Measurements from ENCODE around the gene DIP2C. TPM values are rescaled to one million over a fixed set of nuclear protein-coding genes. Genes with fewer than 3 reads are reported as not detected.

Gene DIP2C
- total RNA-seq, 1 donor from 2014 or later: 52.6 TPM

DNA sequence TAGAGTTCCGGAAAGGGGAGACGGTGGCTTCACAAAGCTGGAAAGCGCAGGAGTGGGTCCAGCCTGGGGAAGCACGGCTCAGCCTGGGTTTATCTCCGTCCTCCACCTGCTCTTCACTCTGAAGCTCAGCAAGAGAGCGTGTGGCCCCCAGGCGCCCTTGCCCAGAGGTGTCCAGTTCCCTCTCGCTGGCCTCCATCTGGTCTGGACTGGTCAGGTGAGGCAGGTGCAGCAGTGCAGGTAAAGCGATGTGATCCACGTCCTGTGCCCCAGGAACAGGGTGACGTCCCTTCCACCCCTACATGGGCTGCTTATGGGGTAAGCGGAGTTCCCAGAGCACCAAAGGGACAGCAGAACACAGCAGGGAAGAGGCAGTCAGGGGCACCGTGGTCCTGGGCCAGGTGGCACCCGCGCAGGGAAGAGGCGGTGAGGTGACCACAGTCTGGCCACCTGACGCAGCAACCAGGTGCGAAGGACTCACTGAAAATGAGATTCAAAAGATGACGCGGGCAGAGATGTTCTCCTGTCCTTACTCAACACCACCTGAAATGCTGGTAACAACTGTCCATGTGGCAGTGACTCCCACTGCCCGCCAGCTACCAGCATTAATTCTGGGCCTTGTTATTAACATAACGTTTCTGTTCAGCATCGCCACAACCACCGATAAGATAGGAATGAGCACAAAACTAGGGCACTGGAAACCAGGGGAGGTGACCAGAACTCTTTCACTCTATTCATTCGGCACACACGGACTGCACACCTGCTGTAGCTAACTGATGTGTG is 33.0 kb upstream of the DIP2C start:
- H3K27ac Mint-ChIP-seq (ENCODE audit: unreplicated experiment): no peak overlapping the region

GRCh38 chr10:718143-718700 is 28.8 kb upstream of the DIP2C start:
- H3K4me3 Mint-ChIP-seq (ENCODE audit: unreplicated experiment): no peak overlapping the region
- H3K9me3 Mint-ChIP-seq (ENCODE audit: unreplicated experiment): peaks cover 12% of the 10 kb centered on the region
- H3K27me3 Mint-ChIP-seq (ENCODE audit: unreplicated experiment): peaks cover 9% of the 10 kb centered on the region
- DNase-seq: no peak
- no peak for TF ChIP-seq CTCF (IDR thresholded peaks at IDR 0.05; ENCODE audit: partially characterized antibody, unreplicated experiment)
- H3K36me3 Mint-ChIP-seq (ENCODE audit: unreplicated experiment): peaks cover 24% of the 10 kb centered on the region
- no peak overlapping the region for H3K27ac Mint-ChIP-seq (ENCODE audit: unreplicated experiment)
- H3K4me1 Mint-ChIP-seq (ENCODE audit: low read depth, unreplicated experiment): no peaks in the 10 kb centered on the region

More for the DNA sequence above, 33.0 kb upstream of the DIP2C start:
- H3K27me3 Mint-ChIP-seq (ENCODE audit: unreplicated experiment): peaks cover 12% of the 10 kb centered on the region
- peaks cover 6% of the 10 kb centered on the region for H3K9me3 Mint-ChIP-seq (ENCODE audit: unreplicated experiment)
- H3K4me3 Mint-ChIP-seq (ENCODE audit: unreplicated experiment): no peak overlapping the region
- no peak for TF ChIP-seq CTCF (IDR thresholded peaks at IDR 0.05; ENCODE audit: partially characterized antibody, unreplicated experiment)
- no peak for DNase-seq
- H3K4me1 Mint-ChIP-seq (ENCODE audit: low read depth, unreplicated experiment): no peaks in the 10 kb centered on the region
- peaks cover 15% of the 10 kb centered on the region for H3K36me3 Mint-ChIP-seq (ENCODE audit: unreplicated experiment)

DNA sequence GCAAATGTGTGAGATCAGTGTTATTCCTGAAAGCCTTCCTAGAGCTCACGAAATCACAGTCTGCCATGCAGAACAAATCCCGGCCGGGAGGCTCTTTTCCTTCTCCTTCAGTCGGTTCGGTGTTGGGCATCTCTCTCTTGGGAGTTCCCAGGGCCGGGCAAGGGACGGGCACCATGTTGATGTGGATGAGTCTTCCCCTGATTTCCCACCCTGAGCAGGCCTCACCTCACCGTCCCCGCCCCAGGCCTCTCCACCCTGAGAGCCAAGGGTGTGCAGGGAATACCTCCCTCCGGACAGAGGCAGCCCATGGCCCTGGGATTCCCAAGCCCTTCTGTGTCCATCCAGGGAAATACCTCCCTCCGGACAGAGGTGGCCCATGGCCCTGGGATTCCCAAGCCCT is 28.0 kb upstream of the DIP2C start:
- Mint-ChIP-seq H3K4me3 (ENCODE audit: unreplicated experiment) (no peak overlapping the region), H3K4me1 (ENCODE audit: low read depth, unreplicated experiment) (no peaks in the 10 kb centered on the region), H3K36me3 (ENCODE audit: unreplicated experiment) (peaks cover 20% of the 10 kb centered on the region), H3K27me3 (ENCODE audit: unreplicated experiment) (peaks cover 6% of the 10 kb centered on the region), H3K27ac (ENCODE audit: unreplicated experiment) (no peak overlapping the region), H3K9me3 (ENCODE audit: unreplicated experiment) (peaks cover 9% of the 10 kb centered on the region)
- TF ChIP-seq CTCF (IDR thresholded peaks at IDR 0.05; ENCODE audit: partially characterized antibody, unreplicated experiment): no peak
- DNase-seq: no peak

DNA sequence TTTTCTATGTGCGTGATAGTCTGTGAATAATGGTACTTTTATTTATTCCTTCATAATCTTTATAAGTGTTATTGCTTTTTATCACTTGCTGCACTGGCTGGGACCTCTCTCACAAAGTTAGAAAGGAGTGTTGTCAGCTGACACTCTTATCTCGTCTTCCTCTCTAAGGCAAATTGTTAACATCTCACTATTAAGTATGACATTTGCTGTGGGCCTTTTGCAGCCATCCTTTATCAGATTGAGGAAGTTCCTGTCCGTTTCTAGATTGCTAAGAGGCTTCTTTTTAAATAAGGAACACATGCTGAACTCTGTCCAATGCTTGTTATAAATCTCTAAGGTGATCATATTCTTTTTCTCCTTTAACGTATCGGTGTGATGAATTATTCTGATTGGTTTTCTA is 27.4 kb upstream of the DIP2C start:
- DNase-seq: no peak
- H3K4me3 Mint-ChIP-seq (ENCODE audit: unreplicated experiment): no peak overlapping the region
- H3K27me3 Mint-ChIP-seq (ENCODE audit: unreplicated experiment): peaks cover 4% of the 10 kb centered on the region
- H3K27ac Mint-ChIP-seq (ENCODE audit: unreplicated experiment): no peak overlapping the region
- TF ChIP-seq CTCF (IDR thresholded peaks at IDR 0.05; ENCODE audit: partially characterized antibody, unreplicated experiment): no peak
- H3K4me1 Mint-ChIP-seq (ENCODE audit: low read depth, unreplicated experiment): no peaks in the 10 kb centered on the region
- H3K36me3 Mint-ChIP-seq (ENCODE audit: unreplicated experiment): peaks cover 20% of the 10 kb centered on the region
- peaks cover 9% of the 10 kb centered on the region for H3K9me3 Mint-ChIP-seq (ENCODE audit: unreplicated experiment)

DNA sequence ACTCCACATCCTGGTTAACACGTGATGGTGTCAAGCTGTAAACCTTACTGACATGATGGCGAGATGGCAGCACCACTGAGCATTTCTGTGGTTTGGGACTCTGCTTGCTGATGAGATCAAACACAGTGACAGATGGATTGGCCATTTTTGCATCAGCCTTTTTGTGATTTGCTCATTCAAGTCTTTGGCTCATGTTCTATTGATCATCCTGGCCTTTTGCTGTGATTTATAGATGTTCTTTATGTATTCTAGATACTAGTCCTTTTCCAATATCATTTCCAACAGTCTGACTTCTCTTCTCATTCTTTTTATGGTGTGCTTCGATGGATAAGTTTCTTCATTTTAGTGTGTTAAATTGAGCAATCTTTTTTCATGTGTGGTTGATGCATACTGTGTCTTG is 24.7 kb upstream of the DIP2C start:
- DNase-seq: no peak
- no peak for TF ChIP-seq CTCF (IDR thresholded peaks at IDR 0.05; ENCODE audit: partially characterized antibody, unreplicated experiment)

More for the DNA sequence above, 24.7 kb upstream of the DIP2C start:
- H3K9me3 Mint-ChIP-seq (ENCODE audit: unreplicated experiment): peaks cover 9% of the 10 kb centered on the region
- H3K4me1 Mint-ChIP-seq (ENCODE audit: low read depth, unreplicated experiment): no peaks in the 10 kb centered on the region
- H3K27me3 Mint-ChIP-seq (ENCODE audit: unreplicated experiment): no peaks in the 10 kb centered on the region
- H3K36me3 Mint-ChIP-seq (ENCODE audit: unreplicated experiment): peaks cover 15% of the 10 kb centered on the region
- no peak overlapping the region for H3K4me3 Mint-ChIP-seq (ENCODE audit: unreplicated experiment)
- H3K27ac Mint-ChIP-seq (ENCODE audit: unreplicated experiment): no peak overlapping the region

Measured in glutamatergic neuron (in vitro differentiated cells).